Measurements from ENCODE around the gene ITGB1. TPM values are rescaled to one million over a fixed set of nuclear protein-coding genes. Genes with fewer than 3 reads are reported as not detected.
A peak's percentile ranks its signal among the peaks of the same experiment; 100 is the strongest.

Gene ITGB1
- total RNA-seq (1,000 to 10,000 TPM in 1 of 9 donors, 100 to 1,000 TPM in 8; 542 to 1,594 (median 701) TPM), polyA plus RNA-seq (1,000 to 10,000 TPM in 1 of 2 donors, 100 to 1,000 TPM in 1; 150 to 1,693 TPM)
- long read RNA-seq, donor 1, transcript ITGB1-201 (16 exons, 3,640 nt) = major isoform, 110 of 357 reads
- long read RNA-seq, donor 1, partial matches to known transcripts = 103 of 357 reads
- long read RNA-seq, donor 1, other reads (novel, unspliced or antisense) = 139 of 357 reads
- long read RNA-seq, donor 2, transcript ITGB1-201 (16 exons, 3,640 nt) = major isoform, 195 of 1,187 reads
- long read RNA-seq, donor 2, transcript ITGB1-205 (16 exons, 3,729 nt) = minor isoform, 7 of 1,187 reads
- long read RNA-seq, donor 2, partial matches to known transcripts = 304 of 1,187 reads
- long read RNA-seq, donor 2, other reads (novel, unspliced or antisense) = 670 of 1,187 reads
- long read RNA-seq, donor 3, transcript ITGB1-214 (3 exons, 861 nt) = minor isoform, 8 of 859 reads
- long read RNA-seq, donor 3, transcript ITGB1-201 (16 exons, 3,640 nt) = major isoform, 306 of 859 reads
- long read RNA-seq, donor 3, partial matches to known transcripts = 237 of 859 reads
- long read RNA-seq, donor 3, other reads (novel, unspliced or antisense) = 302 of 859 reads

- Histone ChIP-seq H3K27me3 (no peaks in the 10 kb centered on the region), H3K27ac (peak within 1 kb of the TSS; percentile 94 to 100 (median 99)), H3K36me3 (peaks cover 0 to 3% (median 0%) of the 10 kb centered on the region in 9 donors), H3K9me3 (no peaks in the 10 kb centered on the region), H3K4me1 (peaks cover 5 to 83% (median 65%) of the 10 kb centered on the region in 12 donors), H3K4me3 (peak within 1 kb of the TSS; percentile 71 to 100 (median 93))
- TF ChIP-seq POLR2A (IDR thresholded peaks at IDR 0.05) = peak; percentile 70 to 94
- no peak for TF ChIP-seq CTCF (IDR thresholded peaks at IDR 0.05)
- peak; percentile 98 to 99 (median 99) for DNase-seq
- WGBS, 4 donors = 0 to 1% (median 0%) methylated on average over 13 to 94 of the region's 94 CpGs
- peak; percentile 95 to 97 (median 96) for ATAC-seq
- intact Hi-C loops (cut with DNase I) = loop anchor here in 8 of 10 donors (1.0 to 10.0 kb wide), 6 partner anchors 22 to 49 kb away; no protein-coding TSS in a partner anchor
Measured at GRCh38 chr10:32958085-32959005, at the start of gene ITGB1. ITGB1 (minus strand) TSS chr10:32958230; CDS start chr10:32935558, 22,672 bp downstream.

- intact Hi-C loops (cut with DNase I) = loop anchor here in 7 of 10 donors (5.0 to 10.0 kb wide), 6 partner anchors 49 to 146 kb away; partner anchors contain the start of gene ITGB1 (in 6 of the 7)
- ATAC-seq = peak in 1 of 4 donors; percentile 16
- Histone ChIP-seq H3K27me3 (no peaks in the 10 kb centered on the region), H3K36me3 (no peaks in the 10 kb centered on the region), H3K4me1 (peaks cover 0 to 54% (median 10%) of the 10 kb centered on the region in 12 donors), H3K4me3 (peak overlapping the region in 3 of 12 donors; percentile 67 to 75 (median 70)), H3K9me3 (no peaks in the 10 kb centered on the region), H3K27ac (peak overlapping the region in 11 of 12 donors; percentile 73 to 89 (median 85))
- DNase-seq = no peak
- WGBS, 4 donors = 63 to 70% (median 68%) methylated on average over 11 of the region's 11 CpGs
- TF ChIP-seq POLR2A (IDR thresholded peaks at IDR 0.05) (no peak), CTCF (IDR thresholded peaks at IDR 0.05) (no peak)
Measured at GRCh38 chr10:33006342-33006887, 48.4 kb upstream of the ITGB1 start.

- H3K4me1 ChIP-seq = peaks cover 0 to 52% (median 10%) of the 10 kb centered on the region in 12 donors
- no peaks in the 10 kb centered on the region for H3K27me3 ChIP-seq
- TF ChIP-seq POLR2A (IDR thresholded peaks at IDR 0.05) (peak in 1 of 2 donors; percentile 48), CTCF (IDR thresholded peaks at IDR 0.05) (no peak)
- WGBS, 4 donors = 6 to 15% (median 9%) methylated on average over 29 to 34 of the region's 34 CpGs
- no peaks in the 10 kb centered on the region for H3K9me3 ChIP-seq
- peak overlapping the region; percentile 14 to 89 (median 85) for H3K27ac ChIP-seq
- H3K36me3 ChIP-seq = no peaks in the 10 kb centered on the region
- peak; percentile 73 to 90 (median 83) for DNase-seq
- intact Hi-C loops (cut with DNase I) = loop anchor here (1.0 to 10.0 kb wide), 10 partner anchors 25 to 147 kb away; partner anchors contain the start of gene ITGB1 (in 8 of the 10)
- peak overlapping the region; percentile 30 to 75 (median 65) for H3K4me3 ChIP-seq
- peak; percentile 86 to 98 (median 97) for ATAC-seq
Measured at GRCh38 chr10:33005322-33006301, 47.6 kb upstream of the ITGB1 start.

Measured in heart left ventricle (tissue), 16 donors.